ENCODE data around the gene TSPAN18.
"Not testable (repeated sequence)": the region's sequence is repeated elsewhere in the genome, so short reads cannot be mapped to it uniquely, and the experiment has no call there.

TSPAN18 gene

DNA sequence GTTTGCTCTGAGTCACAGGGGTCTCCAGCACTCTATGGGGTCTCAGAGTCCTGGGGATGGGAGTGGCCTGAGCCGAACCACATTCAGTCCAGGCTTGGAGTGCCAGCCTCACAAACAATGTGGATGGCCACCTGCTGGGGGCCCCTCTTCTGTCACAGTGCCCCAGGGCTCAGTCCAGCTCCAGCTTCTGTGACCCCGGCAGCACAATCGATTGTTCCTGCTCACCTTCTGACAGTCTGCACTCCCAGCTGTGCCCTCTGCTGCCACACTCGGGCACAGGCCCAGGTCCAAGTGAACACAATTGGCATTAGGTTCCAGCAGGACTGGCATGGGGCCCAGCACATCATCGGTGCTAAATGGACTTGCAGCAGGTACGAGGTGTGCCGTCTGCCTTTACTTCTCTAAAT is 139.1 kb downstream of the TSPAN18 start:
- in situ Hi-C loops (cut with MboI; ENCODE audit: low pct_unique_long_range_greater_than_20kb, low sequenced_read_pairs, unreplicated experiment): no loop called here
- DNase-seq (ENCODE audit: low spot score): no peak
- TF ChIP-seq, protein P1, sequence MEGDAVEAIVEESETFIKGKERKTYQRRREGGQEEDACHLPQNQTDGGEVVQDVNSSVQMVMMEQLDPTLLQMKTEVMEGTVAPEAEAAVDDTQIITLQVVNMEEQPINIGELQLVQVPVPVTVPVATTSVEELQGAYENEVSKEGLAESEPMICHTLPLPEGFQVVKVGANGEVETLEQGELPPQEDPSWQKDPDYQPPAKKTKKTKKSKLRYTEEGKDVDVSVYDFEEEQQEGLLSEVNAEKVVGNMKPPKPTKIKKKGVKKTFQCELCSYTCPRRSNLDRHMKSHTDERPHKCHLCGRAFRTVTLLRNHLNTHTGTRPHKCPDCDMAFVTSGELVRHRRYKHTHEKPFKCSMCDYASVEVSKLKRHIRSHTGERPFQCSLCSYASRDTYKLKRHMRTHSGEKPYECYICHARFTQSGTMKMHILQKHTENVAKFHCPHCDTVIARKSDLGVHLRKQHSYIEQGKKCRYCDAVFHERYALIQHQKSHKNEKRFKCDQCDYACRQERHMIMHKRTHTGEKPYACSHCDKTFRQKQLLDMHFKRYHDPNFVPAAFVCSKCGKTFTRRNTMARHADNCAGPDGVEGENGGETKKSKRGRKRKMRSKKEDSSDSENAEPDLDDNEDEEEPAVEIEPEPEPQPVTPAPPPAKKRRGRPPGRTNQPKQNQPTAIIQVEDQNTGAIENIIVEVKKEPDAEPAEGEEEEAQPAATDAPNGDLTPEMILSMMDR (IDR thresholded peaks at IDR 0.05; ENCODE audit: extremely low read depth, insufficient read depth, missing control alignments): no peak

DNA sequence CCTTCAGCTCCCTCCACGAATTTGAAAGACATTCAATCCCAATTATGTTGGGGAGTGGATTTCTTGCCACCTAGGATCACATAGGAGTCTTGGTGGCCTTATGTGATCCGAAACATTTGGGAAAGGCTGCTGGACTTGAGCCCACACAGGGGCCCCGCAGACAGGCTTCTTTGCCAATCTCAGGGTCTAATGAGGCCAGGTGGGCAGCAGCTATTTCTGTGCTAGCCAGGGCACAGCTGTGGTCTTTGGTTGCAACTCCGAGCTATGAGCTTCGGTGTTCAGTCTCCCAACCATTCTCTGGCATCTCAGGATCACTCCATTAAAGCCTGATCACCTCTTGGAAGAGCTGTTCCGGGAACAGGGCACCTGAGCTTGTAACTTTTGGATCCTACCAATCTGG is 139.5 kb downstream of the TSPAN18 start:
- no peak for DNase-seq (ENCODE audit: low spot score)
- TF ChIP-seq, protein P1 (IDR thresholded peaks at IDR 0.05; ENCODE audit: extremely low read depth, insufficient read depth, missing control alignments): no peak
- in situ Hi-C loops (cut with MboI; ENCODE audit: low pct_unique_long_range_greater_than_20kb, low sequenced_read_pairs, unreplicated experiment): no loop called here

DNA sequence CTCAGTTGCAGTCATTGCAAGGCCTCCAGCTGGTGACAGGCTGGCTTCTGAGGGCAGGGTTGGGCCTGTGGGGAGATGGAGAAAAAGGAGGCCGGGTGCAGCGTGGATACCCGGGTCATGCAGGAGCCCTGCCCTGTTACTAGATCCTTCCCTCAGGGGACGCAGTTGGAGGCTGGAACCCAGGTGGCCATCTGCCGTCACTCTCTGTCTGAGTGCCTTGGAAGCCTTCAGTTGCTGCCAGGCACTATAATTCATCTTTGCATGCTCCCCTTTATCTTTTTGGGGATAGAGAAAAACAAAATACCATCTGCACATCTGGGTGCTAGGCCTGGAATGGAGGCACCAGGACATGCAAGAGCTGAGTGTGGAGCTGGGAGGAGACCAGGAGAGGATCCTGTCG is 141.3 kb downstream of the TSPAN18 start:
- no peak for DNase-seq (ENCODE audit: low spot score)
- in situ Hi-C loops (cut with MboI; ENCODE audit: low pct_unique_long_range_greater_than_20kb, low sequenced_read_pairs, unreplicated experiment): no loop called here
- TF ChIP-seq, protein P1 (IDR thresholded peaks at IDR 0.05; ENCODE audit: extremely low read depth, insufficient read depth, missing control alignments): no peak

DNA sequence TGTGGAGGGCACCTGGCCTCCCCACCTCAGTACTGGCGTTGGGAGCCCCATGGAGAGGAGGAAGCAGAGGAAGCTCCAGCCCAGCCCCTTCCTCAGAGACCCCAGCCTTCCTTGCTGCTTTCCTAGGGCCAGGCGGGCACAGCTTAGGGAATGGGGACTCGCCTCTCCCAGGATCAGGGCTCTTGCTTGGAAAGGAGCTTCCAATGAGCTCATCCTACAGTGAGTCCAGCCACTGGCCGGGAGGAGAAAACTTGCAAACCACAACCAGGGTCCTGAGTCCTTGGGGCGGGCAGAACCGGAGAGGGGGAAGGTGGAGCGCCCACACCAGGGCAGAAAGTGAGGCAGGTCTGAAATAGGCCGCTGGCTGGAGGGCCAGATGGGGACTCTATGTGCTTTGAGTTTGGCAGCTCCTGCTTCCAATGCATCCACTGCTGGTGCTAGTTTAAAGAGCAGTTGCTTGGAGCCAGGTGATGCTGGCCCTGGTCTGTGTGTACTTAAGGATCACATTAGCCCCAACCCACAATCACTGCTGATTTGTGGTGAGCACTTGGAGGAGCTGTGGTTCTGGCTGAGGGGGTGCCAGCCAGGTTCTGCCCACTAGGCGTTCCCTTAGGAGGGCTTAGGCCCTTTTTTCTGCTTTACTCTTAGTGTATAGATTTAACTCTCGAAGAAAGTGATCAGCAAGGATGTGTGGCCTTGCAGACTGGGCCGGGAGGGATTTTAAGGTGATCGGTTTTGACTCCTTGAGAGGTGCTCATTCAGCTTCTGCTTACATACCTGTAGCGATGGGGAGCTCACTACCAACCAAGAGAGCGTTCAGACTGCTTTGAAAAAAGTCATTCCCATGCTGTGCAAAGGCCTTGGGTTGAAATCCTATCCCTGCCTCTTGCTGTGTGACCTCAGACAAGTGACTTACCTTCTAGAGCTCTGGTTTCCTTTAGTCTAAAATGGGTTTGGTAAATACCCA is 142.0 kb downstream of the TSPAN18 start:
- TF ChIP-seq, protein P1 (IDR thresholded peaks at IDR 0.05; ENCODE audit: extremely low read depth, insufficient read depth, missing control alignments): no peak
- in situ Hi-C loops (cut with MboI; ENCODE audit: low pct_unique_long_range_greater_than_20kb, low sequenced_read_pairs, unreplicated experiment): no loop called here
- no peak for DNase-seq (ENCODE audit: low spot score)

DNA sequence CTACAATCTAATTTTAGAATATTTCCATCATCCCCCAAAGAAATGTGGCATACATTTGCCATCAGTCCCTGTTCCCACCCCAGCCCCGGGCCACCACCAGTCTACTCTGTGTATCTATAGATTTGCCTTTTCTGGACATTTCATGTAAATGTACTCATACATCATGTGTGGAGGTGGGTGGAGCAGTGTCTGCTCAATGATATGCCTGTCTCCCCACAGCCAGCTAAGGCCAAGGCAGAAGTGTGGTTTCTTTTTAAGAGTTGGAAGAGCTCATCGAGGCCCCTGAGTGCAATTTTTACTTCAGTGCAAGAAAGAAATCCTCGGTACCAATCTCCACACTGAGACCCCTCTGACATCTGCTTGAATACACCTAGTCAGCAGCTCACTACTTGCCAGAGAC is 143.4 kb downstream of the TSPAN18 start:
- TF ChIP-seq, protein P1 (IDR thresholded peaks at IDR 0.05; ENCODE audit: extremely low read depth, insufficient read depth, missing control alignments): no peak
- DNase-seq (ENCODE audit: low spot score): no peak
- in situ Hi-C loops (cut with MboI; ENCODE audit: low pct_unique_long_range_greater_than_20kb, low sequenced_read_pairs, unreplicated experiment): no loop called here

- DNase-seq (ENCODE audit: low spot score): no peak
- TF ChIP-seq, protein P1 (IDR thresholded peaks at IDR 0.05; ENCODE audit: extremely low read depth, insufficient read depth, missing control alignments): no peak
- in situ Hi-C loops (cut with MboI; ENCODE audit: low pct_unique_long_range_greater_than_20kb, low sequenced_read_pairs, unreplicated experiment): no loop called here
Measured at GRCh38 chr11:44870615-44871176, 143.9 kb downstream of the TSPAN18 start.

GRCh38 chr11:44871682-44872081 is 144.9 kb downstream of the TSPAN18 start:
- in situ Hi-C loops (cut with MboI; ENCODE audit: low pct_unique_long_range_greater_than_20kb, low sequenced_read_pairs, unreplicated experiment): not testable (repeated sequence)

More at GRCh38 chr11:44871682-44872081, 144.9 kb downstream of the TSPAN18 start:
- peak; percentile 57 for DNase-seq (ENCODE audit: low spot score)

All from GM13977 (cell line).